Activated naive CD4-positive, alpha-beta T cell treated with anti-CD3 and anti-CD28 coated beads for 36 hours (primary cell): ENCODE data around the gene TAS2R46. TPM values are rescaled to one million over a fixed set of nuclear protein-coding genes. Genes with fewer than 3 reads are reported as not detected.
"Not testable (repeated sequence)": the region's sequence is repeated elsewhere in the genome, so short reads cannot be mapped to it uniquely, and the experiment has no call there.

ENCODE experiments used
- CTCF ChIA-PET: fragments of 350-600 bp; sonication (Branson Sonifier 250); formaldehyde crosslinking; loops from one replicate; lab custom pipeline; 2021; ENCODE audit warnings: antibody characterized with exemption; lab: Charles Lee
- DNase-seq: peaks from one replicate; pipeline ENCODE4 v3.0.0-alpha.2; 2020
- H3K27ac Mint-ChIP-seq: one replicate; pipeline ENCODE4 v1.8.0; 2021; ENCODE audit warnings: mild to moderate bottlenecking, mixed read lengths
- H3K27me3 Mint-ChIP-seq: one replicate; pipeline ENCODE4 v1.8.0; 2021; ENCODE audit warnings: low read depth, mixed read lengths
- H3K36me3 Mint-ChIP-seq: one replicate; pipeline ENCODE4 v1.8.0; 2021; ENCODE audit warnings: low read depth, mixed read lengths
- H3K4me1 Mint-ChIP-seq: one replicate; pipeline ENCODE4 v1.8.0; 2021; ENCODE audit warnings: low read depth, mixed read lengths
- H3K4me3 Mint-ChIP-seq: one replicate; pipeline ENCODE4 v1.8.0; 2021; ENCODE audit warnings: mild to moderate bottlenecking, moderate library complexity, mixed read lengths
- H3K9me3 Mint-ChIP-seq: one replicate; pipeline ENCODE4 v1.8.0; 2021; ENCODE audit warnings: mixed read lengths
- intact Hi-C: fragments of 100-400 bp; cut with micrococcal nuclease; formaldehyde crosslinking; loops from one replicate; pipeline ENCODE4 v1.15.1; 2023
- total RNA-seq, 2 experiments: library from RNA; stranded (reverse); gene quantifications; one replicate each; pipeline ENCODE4 v1.2.3, GENCODE V29; 2021

Gene TAS2R46
- total RNA-seq: under 1 TPM; 0.27 to 0.31 TPM

GRCh38 chr12:11062194-11062593, at the start of gene TAS2R46:
TSS of gene TAS2R46 (minus strand) at chr12:11062294. CDS start at chr12:11062294, 0 bp downstream.
- H3K27me3 Mint-ChIP-seq, H3K9me3 Mint-ChIP-seq, DNase-seq, H3K4me1 Mint-ChIP-seq, H3K36me3 Mint-ChIP-seq, intact Hi-C loops, CTCF ChIA-PET, H3K27ac Mint-ChIP-seq, H3K4me3 Mint-ChIP-seq: not testable (repeated sequence)

GRCh38 chr12:11111213-11111612, 49.1 kb upstream of the TAS2R46 start:
- Mint-ChIP-seq H3K4me1 (peaks cover 28% of the 10 kb centered on the region), H3K36me3 (peaks cover 83% of the 10 kb centered on the region), H3K9me3 (peaks cover 40% of the 10 kb centered on the region)
- H3K27ac Mint-ChIP-seq, H3K4me3 Mint-ChIP-seq, CTCF ChIA-PET, intact Hi-C loops, DNase-seq, H3K27me3 Mint-ChIP-seq: not testable (repeated sequence)

- Mint-ChIP-seq H3K27me3 (no peaks in the 10 kb centered on the region), H3K4me3 (no peak overlapping the region), H3K36me3 (peaks cover 72% of the 10 kb centered on the region), H3K4me1 (peaks cover 28% of the 10 kb centered on the region), H3K27ac (no peak overlapping the region), H3K9me3 (peaks cover 39% of the 10 kb centered on the region)
- intact Hi-C loops: no loop called here
- DNase-seq: no peak
- CTCF ChIA-PET: no interaction called here
Measured at GRCh38 chr12:11108862-11109261, 46.8 kb upstream of the TAS2R46 start.

GRCh38 chr12:11107719-11108118, 45.6 kb upstream of the TAS2R46 start:
- DNase-seq: no peak
- intact Hi-C loops: no loop called here
- Mint-ChIP-seq H3K27ac (no peak overlapping the region), H3K4me3 (no peak overlapping the region), H3K27me3 (no peaks in the 10 kb centered on the region), H3K4me1 (peaks cover 26% of the 10 kb centered on the region), H3K36me3 (peaks cover 69% of the 10 kb centered on the region), H3K9me3 (peaks cover 34% of the 10 kb centered on the region)
- CTCF ChIA-PET: no interaction called here

GRCh38 chr12:11106288-11106687, 44.2 kb upstream of the TAS2R46 start:
- Mint-ChIP-seq H3K36me3 (peaks cover 60% of the 10 kb centered on the region), H3K4me3 (no peak overlapping the region), H3K9me3 (peaks cover 24% of the 10 kb centered on the region), H3K27ac (no peak overlapping the region), H3K4me1 (peaks cover 21% of the 10 kb centered on the region), H3K27me3 (no peaks in the 10 kb centered on the region)
- CTCF ChIA-PET: no interaction called here
- intact Hi-C loops: no loop called here
- DNase-seq: no peak

GRCh38 chr12:11105546-11105945, 43.5 kb upstream of the TAS2R46 start:
- no peak overlapping the region for H3K27ac Mint-ChIP-seq
- H3K9me3 Mint-ChIP-seq: peaks cover 17% of the 10 kb centered on the region
- DNase-seq: no peak
- peaks cover 13% of the 10 kb centered on the region for H3K4me1 Mint-ChIP-seq
- no peak overlapping the region for H3K4me3 Mint-ChIP-seq
- CTCF ChIA-PET: no interaction called here
- intact Hi-C loops: no loop called here
- H3K36me3 Mint-ChIP-seq: peaks cover 55% of the 10 kb centered on the region
- H3K27me3 Mint-ChIP-seq: no peaks in the 10 kb centered on the region

- H3K27me3 Mint-ChIP-seq, CTCF ChIA-PET, H3K27ac Mint-ChIP-seq, H3K4me1 Mint-ChIP-seq, intact Hi-C loops, DNase-seq, H3K9me3 Mint-ChIP-seq, H3K4me3 Mint-ChIP-seq: not testable (repeated sequence)
- peaks cover 19% of the 10 kb centered on the region for H3K36me3 Mint-ChIP-seq
Measured at GRCh38 chr12:11094910-11095309, 32.8 kb upstream of the TAS2R46 start.

- Mint-ChIP-seq H3K9me3 (no peaks in the 10 kb centered on the region), H3K36me3 (peaks cover 7% of the 10 kb centered on the region), H3K4me3 (no peak within 1 kb of the TSS), H3K27ac (no peak within 1 kb of the TSS), H3K4me1 (peaks cover 2% of the 10 kb centered on the region), H3K27me3 (no peaks in the 10 kb centered on the region)
- CTCF ChIA-PET: no interaction called here
- no peak for DNase-seq
- intact Hi-C loops: no loop called here
Measured at GRCh38 chr12:11092128-11092527, 30.0 kb upstream of the TAS2R46 start, which contains the start of gene TAS2R43. TSS of gene TAS2R43 (minus strand) at chr12:11092313. CDS start at chr12:11092229, 84 bp downstream.

- no peak for DNase-seq
- intact Hi-C loops: no loop called here
- CTCF ChIA-PET: no interaction called here
- no peaks in the 10 kb centered on the region for H3K9me3 Mint-ChIP-seq
- H3K27ac Mint-ChIP-seq: no peak overlapping the region
- no peaks in the 10 kb centered on the region for H3K27me3 Mint-ChIP-seq
- H3K4me3 Mint-ChIP-seq: no peak overlapping the region
- peaks cover 8% of the 10 kb centered on the region for H3K4me1 Mint-ChIP-seq
- H3K36me3 Mint-ChIP-seq: peaks cover 9% of the 10 kb centered on the region
Measured at GRCh38 chr12:11089246-11089645, 27.2 kb upstream of the TAS2R46 start.

- no peak overlapping the region for H3K27ac Mint-ChIP-seq
- no peak overlapping the region for H3K4me3 Mint-ChIP-seq
- peaks cover 15% of the 10 kb centered on the region for H3K36me3 Mint-ChIP-seq
- peak; percentile 21 for DNase-seq
- no peaks in the 10 kb centered on the region for H3K27me3 Mint-ChIP-seq
- H3K4me1 Mint-ChIP-seq: peaks cover 5% of the 10 kb centered on the region
- CTCF ChIA-PET: no interaction called here
- intact Hi-C loops: no loop called here
- peaks cover 8% of the 10 kb centered on the region for H3K9me3 Mint-ChIP-seq
Measured at GRCh38 chr12:11085419-11085818, 23.3 kb upstream of the TAS2R46 start.

- Mint-ChIP-seq H3K4me1 (peaks cover 5% of the 10 kb centered on the region), H3K4me3 (no peak overlapping the region), H3K9me3 (peaks cover 8% of the 10 kb centered on the region), H3K27me3 (no peaks in the 10 kb centered on the region), H3K36me3 (peaks cover 13% of the 10 kb centered on the region), H3K27ac (no peak overlapping the region)
- CTCF ChIA-PET: no interaction called here
- intact Hi-C loops: no loop called here
- no peak for DNase-seq
Measured at GRCh38 chr12:11081987-11082386, 19.9 kb upstream of the TAS2R46 start.

- H3K27ac Mint-ChIP-seq: no peak overlapping the region
- intact Hi-C loops: no loop called here
- H3K36me3 Mint-ChIP-seq: peaks cover 4% of the 10 kb centered on the region
- DNase-seq: no peak
- H3K9me3 Mint-ChIP-seq: peaks cover 6% of the 10 kb centered on the region
- CTCF ChIA-PET: no interaction called here
- H3K4me1 Mint-ChIP-seq: peaks cover 4% of the 10 kb centered on the region
- no peaks in the 10 kb centered on the region for H3K27me3 Mint-ChIP-seq
- no peak overlapping the region for H3K4me3 Mint-ChIP-seq
Measured at GRCh38 chr12:11078246-11078645, 16.2 kb upstream of the TAS2R46 start.

- no peak overlapping the region for H3K4me3 Mint-ChIP-seq
- no peak overlapping the region for H3K27ac Mint-ChIP-seq
- peaks cover 4% of the 10 kb centered on the region for H3K36me3 Mint-ChIP-seq
- intact Hi-C loops: no loop called here
- H3K27me3 Mint-ChIP-seq: no peaks in the 10 kb centered on the region
- no peak for DNase-seq
- H3K9me3 Mint-ChIP-seq: no peaks in the 10 kb centered on the region
- peaks cover 4% of the 10 kb centered on the region for H3K4me1 Mint-ChIP-seq
- CTCF ChIA-PET: no interaction called here
Measured at GRCh38 chr12:11075642-11076041, 13.5 kb upstream of the TAS2R46 start.
